Fibroblast of peridontal ligament (primary cell): Measurements from ENCODE around the gene PRPH.
A peak's percentile ranks its signal among the peaks of the same experiment; 100 is the strongest.
"Not testable (repeated sequence)": the region's sequence is repeated elsewhere in the genome, so short reads cannot be mapped to it uniquely, and the experiment has no call there.

Experiments used
- DNase-seq: peaks from one replicate; pipeline ENCODE4 v3.0.0-alpha.2; 2010; ENCODE audit errors: extremely low read depth

PRPH gene

DNA sequence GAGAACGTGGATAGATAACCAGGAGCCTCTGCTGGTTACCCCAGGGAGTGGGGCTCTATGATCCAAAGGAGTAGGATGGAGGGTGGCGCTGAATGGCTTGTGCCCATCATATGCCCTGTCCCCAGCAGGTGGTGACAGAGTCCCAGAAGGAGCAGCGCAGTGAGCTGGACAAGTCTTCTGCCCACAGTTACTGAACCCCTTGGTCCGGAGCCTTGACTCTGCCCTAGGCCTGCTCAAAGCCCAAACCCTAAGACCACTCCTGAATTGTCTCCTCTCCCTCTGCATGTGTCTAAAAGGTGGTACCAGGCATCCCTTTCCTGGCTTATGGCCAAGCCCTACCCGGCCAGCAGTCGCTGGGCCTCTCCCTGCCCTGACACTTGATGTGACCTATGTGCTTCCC lies 3.2 kb downstream of the PRPH start:
- DNase-seq = no peak

DNA sequence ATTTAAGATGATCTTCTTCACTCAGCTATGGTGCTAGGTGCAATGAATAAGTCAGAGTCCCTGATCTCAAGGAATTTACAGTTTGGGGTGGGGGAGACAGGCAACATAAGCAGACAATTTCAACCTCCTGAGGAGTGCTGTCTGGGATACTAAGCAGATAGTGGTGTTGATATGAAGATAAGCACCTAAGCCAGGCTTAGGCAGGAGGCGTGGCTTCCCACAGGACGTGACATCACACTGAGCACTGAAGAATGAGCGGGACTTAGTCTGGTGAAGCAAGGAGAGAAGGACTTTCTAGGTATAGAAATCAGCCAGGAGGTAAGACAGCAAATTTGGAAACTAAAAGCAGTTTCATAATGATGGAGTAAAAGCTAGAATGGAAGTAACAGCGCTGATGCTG lies 6.8 kb downstream of the PRPH start:
- no peak for DNase-seq

DNA sequence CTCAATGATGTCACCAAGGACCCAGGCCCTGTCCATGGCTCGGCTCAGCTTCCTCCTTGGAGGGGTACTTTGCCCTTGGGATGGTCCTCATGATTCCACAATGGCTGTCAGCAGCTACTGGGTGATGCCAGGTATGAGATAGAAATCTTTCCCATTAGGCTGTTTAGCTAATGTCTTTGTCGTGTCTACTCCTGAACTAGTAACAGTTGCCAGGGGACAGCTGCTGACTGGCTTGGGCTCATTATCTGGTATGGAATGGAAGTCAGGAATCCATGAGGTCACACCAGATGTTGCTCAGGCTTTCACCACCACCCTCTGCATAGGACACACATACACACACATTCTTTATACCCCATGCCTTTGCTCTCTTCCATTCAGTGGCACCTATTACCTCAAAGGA lies 9.2 kb downstream of the PRPH start:
- DNase-seq = peak; percentile 59

DNA sequence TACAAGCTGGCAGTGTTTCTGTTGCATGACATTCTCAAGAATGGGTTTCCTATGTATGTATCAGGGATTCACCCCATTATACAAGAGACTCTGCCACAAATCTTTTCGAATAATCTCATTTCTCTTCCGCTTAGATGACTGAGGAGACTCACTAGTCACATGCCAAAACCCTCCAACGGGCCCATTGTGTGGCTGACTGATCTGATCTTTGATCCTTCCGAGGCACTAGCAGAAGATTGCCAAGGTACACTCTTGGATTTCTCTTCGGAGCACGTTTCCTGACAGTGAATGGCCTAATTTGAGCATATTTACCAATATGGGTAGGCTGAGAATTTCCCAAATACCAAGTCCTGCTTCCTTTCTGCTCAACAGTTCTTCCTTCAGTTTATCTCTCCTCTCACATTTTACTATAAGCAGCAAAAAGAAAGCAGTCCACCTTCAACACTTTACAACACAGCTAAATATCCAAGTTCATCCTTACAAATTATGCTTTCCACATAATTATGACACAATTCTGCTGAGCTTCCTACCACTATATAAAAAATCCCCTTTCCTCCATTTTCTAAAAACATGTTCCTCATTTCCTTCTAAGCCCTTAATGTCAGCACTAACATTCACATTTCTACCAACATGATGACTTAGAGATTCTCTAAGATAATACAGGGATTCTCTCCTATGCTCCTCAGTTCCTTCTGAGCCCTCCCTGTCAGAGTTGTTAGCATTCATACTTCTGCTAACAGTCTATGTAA lies 11.0 kb downstream of the PRPH start:
- no peak for DNase-seq

DNA sequence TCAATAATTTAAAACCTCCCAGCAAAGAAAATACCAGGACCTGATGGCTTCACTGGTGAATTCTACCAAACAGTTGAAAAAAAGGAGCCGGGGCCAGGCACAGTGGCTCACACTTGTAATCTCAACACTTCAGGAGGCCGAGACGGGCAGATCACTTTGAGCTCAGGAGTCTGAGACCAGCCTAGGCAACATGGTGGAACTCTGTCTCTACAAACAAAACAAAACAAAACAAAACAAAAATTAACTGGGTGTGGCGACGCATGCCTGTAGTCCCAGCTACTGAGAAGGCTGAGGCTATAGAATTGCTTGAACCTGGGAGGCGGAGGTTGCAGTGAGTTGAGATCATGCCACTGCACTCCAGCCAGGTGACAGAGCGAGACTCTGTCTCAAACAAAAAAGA lies 14.4 kb downstream of the PRPH start:
- DNase-seq = no peak

DNA sequence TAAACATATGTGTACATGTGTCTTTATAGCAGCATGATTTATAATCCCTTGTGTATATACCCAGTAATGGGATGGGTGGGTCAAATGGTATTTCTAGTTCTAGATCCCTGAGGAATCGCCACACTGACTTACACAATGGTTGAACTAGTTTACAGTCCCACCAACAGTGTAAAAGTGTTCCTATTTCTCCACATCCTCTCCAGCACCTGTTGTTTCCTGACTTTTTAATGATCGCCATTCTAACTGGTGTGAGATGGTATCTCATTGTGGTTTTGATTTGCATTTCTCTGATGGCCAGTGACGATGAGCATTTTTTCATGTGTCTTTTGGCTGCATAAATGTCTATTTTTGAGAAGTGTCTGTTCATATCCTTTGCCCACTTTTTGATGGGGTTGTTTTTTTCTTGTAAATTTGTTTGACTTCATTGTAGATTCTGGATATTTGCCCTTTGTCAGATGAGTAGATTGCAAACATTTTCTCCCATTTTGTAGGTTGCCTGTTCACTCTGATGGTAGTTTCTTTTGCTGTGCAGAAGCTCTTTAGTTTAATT lies 15.6 kb downstream of the PRPH start:
- DNase-seq = not testable (repeated sequence)

DNA sequence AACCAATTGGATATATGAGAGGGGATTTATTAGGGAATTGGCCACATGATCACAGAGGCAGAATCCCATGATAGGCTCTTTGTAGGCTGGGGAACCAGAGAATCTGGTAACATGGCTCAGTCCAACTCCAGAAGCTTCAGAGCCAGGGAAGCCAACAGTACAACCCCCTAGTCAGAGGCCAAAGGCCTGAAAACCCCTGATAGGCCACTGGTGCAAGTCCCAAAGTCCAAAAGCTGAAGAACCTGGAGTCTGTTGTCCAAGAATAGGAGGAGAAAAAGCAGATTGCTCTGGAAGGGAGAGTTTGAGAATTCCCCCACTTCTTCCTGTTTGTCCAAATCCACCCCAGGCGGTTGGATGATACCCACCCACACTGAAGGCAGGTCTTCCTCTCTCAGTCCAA lies 19.9 kb downstream of the PRPH start:
- no peak for DNase-seq

DNA sequence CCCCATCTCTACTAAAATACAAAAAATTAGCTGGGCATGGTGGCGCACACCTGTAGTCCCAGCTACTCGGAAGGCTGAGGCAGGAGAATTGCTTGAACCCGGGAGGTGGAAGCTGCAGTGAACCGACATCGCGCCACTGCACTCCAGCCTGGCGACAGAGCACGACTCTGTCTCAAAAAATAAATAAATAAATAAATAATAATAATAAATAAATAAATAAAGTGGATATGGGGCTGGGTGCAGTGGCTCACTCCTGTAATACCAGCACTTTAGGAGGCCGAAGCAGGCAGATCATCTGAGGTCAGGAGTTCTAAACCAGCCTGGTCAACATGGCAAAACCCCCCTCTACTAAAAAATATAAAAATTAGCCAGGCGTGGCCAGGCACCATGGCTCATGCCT lies 22.2 kb downstream of the PRPH start:
- DNase-seq = not testable (repeated sequence)

DNA sequence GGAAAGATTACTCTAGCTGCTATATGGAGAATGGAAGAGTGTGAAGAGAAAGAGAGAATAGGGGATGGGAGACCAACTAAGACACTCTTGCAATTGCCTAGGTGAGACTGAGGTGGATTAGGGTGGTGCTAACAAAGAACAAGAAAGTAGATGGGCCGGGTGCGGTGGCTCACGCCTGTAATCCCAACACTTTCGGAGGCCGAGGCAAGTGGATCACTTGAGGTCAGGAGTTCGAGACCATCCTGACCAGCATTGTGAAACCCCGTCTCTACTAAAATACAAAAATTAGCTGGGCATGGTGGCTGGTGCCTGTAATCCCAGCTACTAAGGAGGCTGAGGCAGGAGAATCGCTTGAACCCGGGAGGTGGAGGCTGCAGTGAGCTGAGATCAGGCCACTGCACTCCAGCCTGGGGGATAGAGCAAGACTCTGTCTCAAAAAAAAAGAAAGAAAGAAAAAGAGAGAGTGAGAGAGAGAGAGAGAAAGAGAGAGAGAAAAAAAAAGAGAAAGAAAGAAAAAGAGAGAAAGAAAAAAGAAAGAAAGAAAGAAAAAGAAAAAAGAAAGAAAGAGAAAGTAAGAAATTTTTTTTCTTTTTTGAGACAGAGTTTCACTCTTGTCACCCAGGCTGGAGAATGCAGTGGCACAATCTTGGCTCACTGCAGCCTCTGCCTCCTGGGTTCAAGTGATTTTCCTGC lies 25.6 kb downstream of the PRPH start:
- DNase-seq = not testable (repeated sequence)

DNA sequence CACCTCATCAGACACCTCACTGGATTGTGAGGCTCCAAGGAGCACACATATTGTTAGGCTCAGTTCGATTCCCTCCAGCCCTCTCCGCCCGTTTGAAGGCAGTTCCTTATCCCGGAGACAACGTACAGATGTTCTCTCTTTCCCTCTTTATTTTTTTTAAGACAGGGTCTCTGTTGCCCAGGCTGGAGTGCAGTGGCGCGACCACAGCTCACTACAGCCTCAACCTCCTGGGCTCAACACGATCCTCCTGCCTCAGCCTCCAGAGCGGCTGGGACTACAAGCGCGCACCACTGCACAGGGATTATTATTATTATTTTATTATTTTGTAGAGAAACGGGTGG lies 27.4 kb downstream of the PRPH start:
- no peak for DNase-seq

DNA sequence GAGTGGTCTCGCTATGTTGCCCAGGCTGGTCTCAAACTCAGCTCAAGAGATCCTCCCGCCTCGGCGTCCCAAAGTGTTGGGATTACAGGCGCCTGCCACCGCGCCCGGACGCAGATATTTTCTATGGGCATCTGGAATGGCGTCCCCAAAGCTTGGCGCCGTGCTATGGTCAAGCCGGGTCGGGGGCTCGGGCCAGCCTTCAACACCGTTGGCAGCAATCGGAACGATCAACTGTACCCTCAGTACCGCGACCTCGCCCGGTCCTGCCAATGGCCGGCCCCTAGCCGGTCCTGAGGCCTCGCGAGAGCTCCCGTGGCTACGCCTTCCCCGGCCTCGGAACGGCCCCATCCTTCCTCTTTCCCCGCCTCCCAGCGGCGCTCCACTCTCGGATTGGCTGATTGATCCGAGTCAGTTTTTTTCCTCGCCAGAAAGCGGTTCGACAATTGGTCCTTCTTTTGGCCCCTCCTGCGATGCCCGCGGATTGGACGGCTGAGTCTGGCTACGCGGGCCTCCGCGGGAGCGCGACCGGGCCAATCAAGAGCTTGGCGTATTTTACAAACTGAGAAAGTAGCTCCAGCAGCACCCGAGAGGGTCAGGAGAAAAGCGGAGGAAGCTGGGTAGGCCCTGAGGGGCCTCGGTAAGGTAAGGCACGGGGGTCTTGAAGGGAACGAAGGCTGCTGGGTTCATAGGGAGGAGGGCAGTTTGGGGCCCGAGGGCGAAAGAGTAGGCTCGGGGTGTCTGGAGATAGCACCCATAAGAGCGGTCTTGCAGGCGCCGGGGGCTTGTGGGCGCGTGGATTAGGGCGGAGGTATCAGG lies 28.0 kb downstream of the PRPH start, which contains the start of gene TROAP:
TSS of gene TROAP (plus strand) at position 548 of the 816 bp plus-strand sequence. CDS start 354 bp downstream, outside the sequence.
- peak; percentile 98 for DNase-seq

DNA sequence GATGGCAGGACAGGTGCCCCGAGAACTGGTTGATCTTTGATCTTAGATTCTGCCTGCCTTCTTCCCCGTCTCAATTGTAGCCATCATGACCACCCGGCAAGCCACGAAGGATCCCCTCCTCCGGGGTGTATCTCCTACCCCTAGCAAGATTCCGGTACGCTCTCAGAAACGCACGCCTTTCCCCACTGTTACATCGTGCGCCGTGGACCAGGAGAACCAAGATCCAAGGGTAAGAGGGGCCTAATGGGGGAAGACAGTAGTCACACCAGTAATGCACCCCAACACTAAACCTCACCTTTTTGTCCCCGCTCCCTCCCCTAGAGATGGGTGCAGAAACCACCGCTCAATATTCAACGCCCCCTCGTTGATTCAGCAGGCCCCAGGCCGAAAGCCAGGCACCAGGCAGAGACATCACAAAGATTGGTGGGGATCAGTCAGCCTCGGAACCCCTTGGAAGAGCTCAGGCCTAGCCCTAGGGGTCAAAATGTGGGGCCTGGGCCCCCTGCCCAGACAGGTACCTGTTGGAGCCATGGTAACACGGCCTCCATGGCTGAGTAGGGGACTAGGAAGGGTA lies 28.7 kb downstream of the PRPH start:
- DNase-seq = no peak

DNA sequence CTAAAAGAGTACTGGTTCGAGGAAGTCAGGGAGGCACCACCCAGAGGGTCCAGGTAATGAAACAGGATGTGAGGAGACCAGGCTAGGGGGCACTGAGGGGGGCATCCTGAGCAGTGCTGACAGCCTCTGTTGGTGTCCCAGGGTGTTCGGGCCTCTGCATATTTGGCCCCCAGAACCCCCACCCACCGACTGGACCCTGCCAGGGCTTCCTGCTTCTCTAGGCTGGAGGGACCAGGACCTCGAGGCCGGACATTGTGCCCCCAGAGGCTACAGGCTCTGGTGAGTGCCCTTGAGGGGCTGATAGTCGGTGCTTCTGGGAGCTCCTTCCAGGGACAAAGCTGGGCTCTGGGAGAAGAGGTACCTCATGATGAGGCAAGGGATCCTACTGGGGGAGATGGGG lies 30.7 kb downstream of the PRPH start:
- no peak for DNase-seq

DNA sequence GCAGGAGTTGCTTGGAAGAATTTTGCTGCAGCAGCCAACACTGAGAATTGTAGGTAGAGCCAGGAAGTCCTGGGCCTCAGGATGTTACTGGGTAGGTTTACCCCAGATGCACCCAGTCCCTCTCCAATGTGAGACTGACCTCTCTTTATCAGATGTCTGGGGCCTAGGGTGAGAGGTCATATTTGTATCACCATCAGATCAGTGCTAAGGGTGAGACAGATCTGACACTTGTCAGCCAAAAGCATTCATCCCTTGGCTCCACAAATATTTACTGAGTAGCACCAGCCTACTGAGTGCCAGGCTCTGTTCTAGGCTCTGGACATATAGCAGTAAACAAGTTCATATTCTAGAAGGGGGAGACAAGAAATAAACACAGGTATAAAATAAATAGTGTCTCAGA lies 32.4 kb downstream of the PRPH start:
- DNase-seq = no peak

DNA sequence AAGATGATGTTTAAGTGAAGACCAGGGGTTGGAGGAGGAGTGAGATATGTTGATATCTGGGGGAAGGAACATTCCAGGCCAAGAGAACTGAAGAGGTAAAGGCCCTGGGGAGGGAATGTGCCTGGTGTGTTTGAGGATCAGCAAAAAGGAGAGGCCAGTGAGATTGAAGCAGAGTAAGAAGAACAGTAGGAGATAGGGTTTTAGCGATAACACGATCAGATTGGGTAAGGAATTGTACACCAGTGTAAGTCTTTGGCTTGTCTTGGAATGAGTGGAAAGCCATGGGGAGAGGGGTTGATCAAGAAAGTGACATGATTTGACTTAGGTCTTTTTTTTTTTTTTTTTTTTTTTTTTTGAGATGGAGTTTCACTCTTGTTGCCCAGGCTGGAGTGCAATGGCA lies 32.9 kb downstream of the PRPH start:
- DNase-seq = no peak

DNA sequence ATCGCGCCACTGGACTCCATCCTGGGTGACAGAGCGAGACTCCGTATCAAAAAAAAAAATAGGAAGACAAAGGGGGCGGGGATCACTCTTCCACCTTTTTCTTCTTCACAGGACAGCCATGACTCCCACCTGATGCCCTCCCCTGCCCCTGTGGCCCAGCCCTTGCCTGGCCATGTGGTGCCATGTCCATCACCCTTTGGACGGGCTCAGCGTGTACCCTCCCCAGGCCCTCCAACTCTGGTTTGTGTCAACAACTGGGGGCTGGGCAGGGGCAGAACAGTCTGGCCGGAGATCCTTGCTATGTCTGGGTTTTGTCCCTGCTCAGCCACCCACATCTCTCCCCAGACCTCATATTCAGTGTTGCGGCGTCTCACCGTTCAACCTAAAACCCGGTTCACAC lies 33.9 kb downstream of the PRPH start:
- DNase-seq = no peak

DNA sequence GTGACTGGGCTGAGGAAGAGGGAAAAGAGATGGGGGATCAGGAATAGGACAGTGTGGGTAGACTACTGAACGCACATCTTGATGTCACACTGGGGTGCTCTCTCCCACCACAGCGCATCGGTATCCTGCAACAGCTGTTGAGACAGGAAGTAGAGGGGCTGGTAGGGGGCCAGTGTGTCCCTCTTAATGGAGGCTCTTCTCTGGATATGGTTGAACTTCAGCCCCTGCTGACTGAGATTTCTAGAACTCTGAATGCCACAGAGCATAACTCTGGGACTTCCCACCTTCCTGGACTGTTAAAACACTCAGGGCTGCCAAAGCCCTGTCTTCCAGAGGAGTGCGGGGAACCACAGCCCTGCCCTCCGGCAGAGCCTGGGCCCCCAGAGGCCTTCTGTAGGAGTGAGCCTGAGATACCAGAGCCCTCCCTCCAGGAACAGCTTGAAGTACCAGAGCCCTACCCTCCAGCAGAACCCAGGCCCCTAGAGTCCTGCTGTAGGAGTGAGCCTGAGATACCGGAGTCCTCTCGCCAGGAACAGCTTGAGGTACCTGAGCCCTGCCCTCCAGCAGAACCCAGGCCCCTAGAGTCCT lies 35.2 kb downstream of the PRPH start:
- no peak for DNase-seq

DNA sequence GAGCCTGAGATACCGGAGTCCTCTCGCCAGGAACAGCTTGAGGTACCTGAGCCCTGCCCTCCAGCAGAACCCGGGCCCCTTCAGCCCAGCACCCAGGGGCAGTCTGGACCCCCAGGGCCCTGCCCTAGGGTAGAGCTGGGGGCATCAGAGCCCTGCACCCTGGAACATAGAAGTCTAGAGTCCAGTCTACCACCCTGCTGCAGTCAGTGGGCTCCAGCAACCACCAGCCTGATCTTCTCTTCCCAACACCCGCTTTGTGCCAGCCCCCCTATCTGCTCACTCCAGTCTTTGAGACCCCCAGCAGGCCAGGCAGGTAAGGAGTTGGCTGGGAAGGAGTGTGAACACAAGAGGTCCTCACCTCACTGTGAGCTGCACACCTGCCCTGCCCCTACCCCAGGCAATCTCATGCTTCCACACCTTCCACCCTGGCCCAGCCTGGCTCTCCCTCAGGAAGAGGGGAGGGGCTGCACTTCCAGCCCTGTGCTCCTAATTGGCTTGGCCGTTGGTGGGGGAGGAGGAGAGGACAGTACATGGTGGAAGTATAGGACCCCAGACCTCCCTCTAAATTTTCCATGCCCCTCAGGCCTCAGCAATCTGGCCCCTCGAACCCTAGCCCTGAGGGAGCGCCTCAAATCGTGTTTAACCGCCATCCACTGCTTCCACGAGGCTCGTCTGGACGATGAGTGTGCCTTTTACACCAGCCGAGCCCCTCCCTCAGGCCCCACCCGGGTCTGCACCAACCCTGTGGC lies 35.9 kb downstream of the PRPH start:
- DNase-seq = no peak

DNA sequence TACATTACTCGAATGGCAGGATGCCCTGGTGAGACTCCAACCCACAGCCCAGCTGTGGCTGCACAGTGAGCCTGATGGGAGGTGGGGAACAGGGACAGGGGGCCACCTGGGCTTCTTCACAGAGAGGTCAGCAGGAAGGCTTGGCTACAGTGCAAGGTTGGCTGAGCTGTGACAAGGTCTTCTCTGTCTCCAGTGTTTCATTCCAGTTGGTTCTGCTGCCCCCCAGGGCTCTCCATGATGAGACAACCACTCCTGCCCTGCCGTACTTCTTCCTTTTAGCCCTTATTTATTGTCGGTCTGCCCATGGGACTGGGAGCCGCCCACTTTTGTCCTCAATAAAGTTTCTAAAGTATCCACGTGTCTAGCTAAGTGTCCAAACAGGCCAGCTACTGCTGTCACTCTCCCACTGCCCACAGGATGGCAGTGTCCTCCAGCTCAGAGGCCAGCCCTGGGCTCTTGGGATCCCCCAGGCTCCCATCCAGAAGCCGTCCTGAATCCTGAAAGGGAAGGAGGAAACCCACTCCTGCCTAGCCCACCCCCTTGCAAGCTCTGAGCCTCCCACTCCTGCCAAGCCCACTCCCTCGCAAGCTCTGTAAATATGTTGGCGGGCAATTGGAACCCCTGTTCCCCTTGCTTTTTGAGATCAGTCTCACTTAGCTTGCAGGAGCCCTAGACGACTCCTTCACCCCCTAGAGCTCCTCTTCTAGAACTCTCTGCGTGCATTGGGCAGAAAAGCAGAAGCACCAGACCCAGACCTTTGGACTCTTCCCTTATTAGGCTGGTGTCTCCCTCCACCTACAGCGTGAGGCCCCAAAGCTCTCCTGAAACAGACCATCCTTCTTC lies 36.7 kb downstream of the PRPH start:
- peak; percentile 79 for DNase-seq

DNA sequence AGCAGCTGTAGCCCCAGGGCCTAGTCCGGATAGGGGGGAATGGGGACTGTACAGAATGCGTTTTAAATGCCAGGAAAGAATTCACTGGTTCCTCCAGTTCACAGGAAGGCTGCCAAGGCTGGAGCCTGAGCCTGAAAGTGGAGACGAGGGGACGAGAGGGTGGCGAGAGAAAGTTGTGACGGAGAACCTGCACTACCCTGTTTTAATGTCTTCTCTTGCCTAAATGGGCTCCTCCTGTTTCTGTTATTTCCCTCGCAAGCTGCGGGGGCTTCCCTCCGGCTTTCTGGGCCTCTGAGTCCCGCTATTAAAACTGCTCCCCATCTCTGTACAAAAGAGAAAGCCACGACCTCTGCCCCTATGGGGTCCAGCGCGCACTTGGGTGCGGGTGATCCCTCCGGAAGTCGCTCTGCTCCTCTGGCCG lies 37.5 kb downstream of the PRPH start:
- DNase-seq = no peak
